HG03045 (cell line): ENCODE results near the gene OLFML1.

ENCODE experiments used
- ATAC-seq: cut with Tn5 transposase; IDR thresholded peaks from one replicate; pipeline ENCODE4 v1.9.1; 2021; ENCODE audit warnings: mild to moderate bottlenecking, moderate library complexity; ENCODE audit not compliant: unreplicated experiment

OLFML1 gene

GRCh38 chr11:7485186-7486097 is at the start of gene OLFML1:
Gene OLFML1, plus strand, starts transcription at chr11:7485506. Its CDS starts 370 bp downstream, at chr11:7485876.
- ATAC-seq = no peak

- no peak for ATAC-seq
Observed at GRCh38 chr11:7436146-7436545, 49.2 kb upstream of the OLFML1 start.

DNA sequence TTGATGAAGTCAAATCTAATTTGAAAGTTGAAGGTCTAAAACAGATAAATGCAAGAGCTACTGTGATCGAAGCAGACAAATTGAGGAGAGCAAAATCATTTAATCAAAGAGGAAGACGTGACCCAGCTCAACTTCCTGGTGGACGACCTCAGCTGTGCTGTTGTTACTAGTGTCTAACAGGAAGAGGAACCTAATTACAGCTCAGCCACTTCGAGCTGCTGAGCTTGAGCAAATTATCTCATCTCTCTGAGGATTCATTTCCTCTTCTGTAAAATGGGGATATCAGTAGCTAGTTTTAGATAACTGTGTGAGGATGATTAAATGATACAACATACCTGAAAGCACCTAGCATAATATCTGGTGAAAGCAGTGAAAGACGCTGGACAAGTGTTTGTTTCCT is 48.6 kb upstream of the OLFML1 start:
- ATAC-seq = no peak

DNA sequence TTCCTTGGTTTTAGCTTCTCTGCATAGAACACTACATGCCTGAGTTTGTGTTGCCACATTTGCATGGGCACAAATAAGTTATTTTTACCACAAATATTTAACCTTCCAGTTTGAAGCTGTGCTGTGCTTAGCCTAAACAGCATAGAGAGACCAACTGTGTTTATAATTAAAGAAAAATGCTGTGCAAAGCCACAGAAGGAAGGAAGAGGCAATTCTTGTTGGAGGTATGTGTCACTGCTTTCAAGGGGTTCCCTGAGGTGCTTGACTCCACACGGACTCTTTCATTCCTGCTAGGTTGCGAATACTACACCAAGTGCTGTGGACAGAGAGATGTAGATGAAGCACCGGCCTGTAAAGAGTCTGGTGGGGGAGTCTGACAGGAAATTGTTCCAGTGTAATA is 47.6 kb upstream of the OLFML1 start:
- no peak for ATAC-seq

GRCh38 chr11:7439746-7440320 is 45.5 kb upstream of the OLFML1 start:
- no peak for ATAC-seq

GRCh38 chr11:7442588-7443215 is 42.6 kb upstream of the OLFML1 start:
- ATAC-seq = peak; percentile 83

GRCh38 chr11:7444091-7444981 is 41.0 kb upstream of the OLFML1 start:
- ATAC-seq = no peak

GRCh38 chr11:7445564-7445963 is 39.7 kb upstream of the OLFML1 start:
- no peak for ATAC-seq

DNA sequence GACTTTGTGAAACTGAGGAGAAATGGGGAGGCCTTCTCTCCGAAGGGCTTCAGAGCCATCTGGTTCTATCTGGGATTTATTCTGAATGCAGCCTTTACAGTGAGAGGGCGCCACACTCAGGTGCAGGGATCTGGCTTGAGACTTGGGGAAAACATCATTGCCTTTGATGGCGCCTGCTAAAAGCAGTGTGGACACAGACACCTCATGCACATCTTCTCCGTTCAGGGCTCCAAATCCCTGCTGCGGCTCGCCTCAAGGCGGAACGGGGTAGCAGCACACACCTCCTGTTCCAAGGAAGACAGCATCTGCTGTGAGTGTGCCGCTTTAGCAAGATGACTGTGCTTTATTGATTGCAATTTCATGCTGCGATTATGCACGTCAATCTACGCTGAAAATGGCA is 37.1 kb upstream of the OLFML1 start:
- no peak for ATAC-seq

- no peak for ATAC-seq
Observed at GRCh38 chr11:7449211-7449840, 36.0 kb upstream of the OLFML1 start.

DNA sequence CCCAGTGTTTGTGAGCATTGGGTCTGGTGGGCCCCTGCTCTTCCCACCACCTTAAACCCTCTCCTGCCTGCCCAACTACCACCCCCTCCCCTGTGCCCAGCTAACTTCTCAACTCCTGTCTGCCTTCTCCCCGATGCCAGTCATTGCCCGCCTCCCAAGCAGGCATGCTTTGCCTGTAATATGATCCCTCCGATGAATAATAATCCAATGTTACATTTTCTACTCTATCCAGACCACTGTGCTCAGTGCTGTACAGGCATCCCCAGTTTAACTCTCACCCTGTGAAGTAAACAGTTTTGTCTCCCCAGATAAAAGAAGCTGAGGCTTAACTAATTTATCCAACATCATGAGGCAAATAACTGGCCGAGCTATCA is 35.5 kb upstream of the OLFML1 start:
- ATAC-seq = no peak

DNA sequence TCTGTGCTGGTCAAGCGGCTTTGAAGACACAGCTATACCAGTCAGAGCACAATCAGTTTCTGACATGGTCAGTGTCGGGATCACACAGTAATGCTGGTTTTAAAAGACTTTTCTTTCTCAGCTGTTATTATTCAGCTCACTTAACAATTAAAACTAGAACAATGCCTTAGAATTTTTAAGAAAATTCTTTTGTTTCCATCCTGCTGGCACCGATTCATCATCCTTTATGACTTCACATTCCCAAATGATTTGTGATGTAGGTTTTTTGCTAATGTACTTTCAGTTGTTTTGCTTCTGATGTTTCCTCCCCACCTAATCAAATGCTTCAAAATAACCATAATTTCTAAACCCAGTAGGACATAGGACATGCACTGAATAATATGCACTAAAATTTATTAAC is 34.5 kb upstream of the OLFML1 start:
- no peak for ATAC-seq

DNA sequence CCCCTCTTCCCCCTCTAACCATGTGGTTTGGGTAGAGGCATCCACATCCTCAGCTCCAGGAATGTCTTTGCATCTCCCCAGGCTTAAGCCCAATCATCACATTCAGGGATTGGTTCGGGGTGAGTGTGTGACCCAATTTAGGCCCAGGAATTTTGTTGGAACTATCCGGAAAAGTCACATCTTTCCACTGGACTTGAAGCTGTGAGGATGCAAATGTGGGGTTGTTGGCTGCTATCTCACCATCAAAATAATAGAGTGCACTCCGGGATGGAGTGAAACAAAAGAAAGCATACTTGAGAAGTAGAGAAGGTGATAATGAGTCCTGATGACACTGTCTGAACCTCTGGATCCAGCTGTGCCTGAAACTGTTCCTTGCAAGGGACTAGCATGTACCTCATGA is 33.8 kb upstream of the OLFML1 start:
- ATAC-seq = no peak

GRCh38 chr11:7451952-7452494 is 33.3 kb upstream of the OLFML1 start:
- no peak for ATAC-seq

DNA sequence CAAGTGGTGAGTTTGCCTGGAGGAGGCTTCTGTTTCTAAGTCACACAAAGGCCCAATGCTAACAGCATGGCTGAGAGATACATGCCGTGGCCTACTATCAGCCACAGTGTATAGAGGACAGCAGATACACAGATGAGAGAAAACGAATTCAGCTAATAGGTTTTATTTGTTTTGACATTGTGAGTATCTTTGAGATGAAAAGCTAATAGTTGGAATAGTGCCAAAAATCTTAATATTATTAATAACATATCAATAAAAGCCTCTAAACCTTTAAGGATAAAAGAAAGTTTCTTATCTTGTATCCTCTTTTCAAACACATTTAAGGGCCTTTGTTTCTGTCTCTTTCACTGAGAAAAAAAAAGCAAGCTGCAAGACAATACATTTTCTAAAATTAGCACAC is 30.5 kb upstream of the OLFML1 start:
- ATAC-seq = no peak

DNA sequence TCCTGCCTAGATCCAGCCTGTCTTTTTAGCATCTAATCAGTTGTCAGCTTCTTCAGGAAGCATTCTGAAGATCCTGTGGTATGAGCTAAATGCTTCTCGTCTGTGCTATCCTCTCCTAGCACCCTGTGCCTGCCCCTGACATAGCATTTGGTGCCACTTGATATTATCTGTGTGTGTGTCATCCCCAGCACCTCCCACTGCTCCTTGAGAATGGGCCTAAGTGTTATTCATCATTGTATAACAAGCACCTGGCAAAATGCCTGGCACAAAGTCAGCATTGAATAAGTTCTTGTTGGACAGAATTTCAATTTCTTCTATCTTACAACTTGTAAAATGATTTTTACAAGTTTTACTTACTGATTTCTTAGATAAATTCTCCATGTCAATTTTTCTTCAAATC is 28.1 kb upstream of the OLFML1 start:
- ATAC-seq = no peak

- ATAC-seq = no peak
Observed at GRCh38 chr11:7462706-7463105, 22.6 kb upstream of the OLFML1 start.

DNA sequence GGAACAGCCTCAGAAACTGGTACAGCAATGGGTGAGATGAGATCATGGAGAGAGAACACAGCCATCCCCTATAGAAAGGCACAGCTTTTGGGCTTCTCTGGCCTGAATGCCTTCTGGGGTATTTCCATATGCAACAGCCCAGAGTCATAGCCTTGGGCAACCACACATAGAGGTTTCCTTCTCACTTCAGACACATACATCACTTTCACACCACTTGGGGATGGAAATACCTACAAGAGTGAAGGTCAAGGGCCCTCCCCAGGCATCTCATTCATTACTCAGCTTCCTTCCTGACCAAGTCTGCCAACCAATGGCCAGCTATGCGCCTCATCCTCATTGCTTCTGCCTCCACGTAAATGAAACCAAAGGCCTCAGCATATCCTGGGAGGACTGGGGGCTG is 17.7 kb upstream of the OLFML1 start:
- ATAC-seq = peak; percentile 47

- ATAC-seq = no peak
Observed at GRCh38 chr11:7469351-7469865, 15.9 kb upstream of the OLFML1 start.

- ATAC-seq = no peak
Observed at GRCh38 chr11:7471071-7471470, 14.2 kb upstream of the OLFML1 start.
